Activated CD8-positive, alpha-beta memory T cell treated with anti-CD3 and anti-CD28 coated beads, Interleukin-2, amount 50 U/mL, for 4 hours (primary cell): ENCODE data around the gene EPHA10.

Source experiments
- DNase-seq: peaks from one replicate; pipeline ENCODE4 v3.0.0-alpha.2; 2020

EPHA10 gene

GRCh38 chr1:37670133-37670532 lies 94.8 kb downstream of the EPHA10 start:
- no peak for DNase-seq

DNA sequence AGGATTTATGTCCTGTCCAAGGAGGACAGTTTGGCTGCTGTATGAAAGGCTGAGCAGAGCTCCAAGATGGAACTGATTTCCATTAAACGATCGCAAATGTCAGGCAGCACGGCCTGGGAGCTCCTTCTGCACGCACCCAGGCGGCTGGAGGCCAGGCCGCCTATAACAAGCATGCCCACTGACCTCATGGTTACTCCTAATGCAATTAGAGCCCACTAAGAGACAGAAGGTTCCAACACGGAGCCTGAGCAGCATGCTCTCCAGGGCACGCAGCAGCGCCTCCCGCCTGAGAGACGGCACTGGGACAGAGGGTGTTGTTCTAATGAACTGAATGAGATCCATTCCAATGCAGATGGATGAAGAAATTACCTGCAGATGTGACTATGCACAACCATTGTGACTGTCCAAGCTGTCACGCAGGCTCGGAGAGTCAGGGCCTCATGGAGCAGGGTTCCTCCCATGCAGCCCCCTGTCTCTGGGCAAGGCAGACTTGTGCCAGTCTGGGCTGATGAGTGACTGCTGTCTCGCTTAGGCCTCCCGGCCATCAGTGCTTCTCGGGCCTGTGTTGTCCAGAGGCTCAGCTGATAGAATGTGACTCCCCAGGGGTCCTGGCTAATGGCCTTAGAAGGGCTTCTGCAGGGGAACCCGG lies 97.8 kb downstream of the EPHA10 start:
- no peak for DNase-seq

- no peak for DNase-seq
These were observed 98.6 kb downstream of the EPHA10 start for GRCh38 chr1:37666241-37666867.
